Activated CD8-positive, alpha-beta memory T cell treated with anti-CD3 and anti-CD28 coated beads for 36 hours (primary cell): ENCODE results near the gene TRIM9. TPM values are rescaled to one million over a fixed set of nuclear protein-coding genes. Genes with fewer than 3 reads are reported as not detected.
"Not testable (repeated sequence)": the region's sequence is repeated elsewhere in the genome, so short reads cannot be mapped to it uniquely, and the experiment has no call there.

ENCODE experiments used
- CTCF ChIA-PET: fragments of 350-600 bp; sonication (Branson Sonifier 250); formaldehyde crosslinking; loops from one replicate; lab custom pipeline; 2021; ENCODE audit warnings: antibody characterized with exemption; lab: Charles Lee
- POLR2A ChIA-PET: fragments of 350-600 bp; sonication (Branson Sonifier 250); formaldehyde crosslinking; loops from one replicate; lab custom pipeline; 2021; ENCODE audit warnings: antibody characterized with exemption; lab: Charles Lee
- total RNA-seq, 2 experiments: library from RNA; stranded (reverse); gene quantifications; one replicate each; pipeline ENCODE4 v1.2.3, GENCODE V29; 2021

Gene TRIM9
- total RNA-seq, 2 experiments from 2014 or later: 1.6 to 2.0 TPM

DNA sequence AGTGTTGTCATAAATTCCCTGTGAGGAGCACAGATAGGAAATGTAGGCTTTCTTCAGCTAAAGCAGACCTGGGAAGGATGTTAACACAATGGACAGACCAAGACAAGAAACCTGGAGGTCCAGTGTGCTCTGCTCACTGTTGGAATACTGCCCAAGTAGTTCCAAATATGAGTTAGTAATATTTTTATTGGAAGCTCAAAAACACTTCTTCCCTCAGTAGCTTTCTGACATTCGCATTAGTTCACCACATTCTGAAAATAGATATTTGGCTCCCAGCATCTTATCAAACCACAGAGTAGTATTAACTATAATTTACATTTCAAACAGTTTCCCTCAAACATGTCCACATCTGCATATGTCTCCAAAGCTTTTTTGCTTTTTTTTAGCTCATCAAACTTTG lies 75.8 kb downstream of the TRIM9 start:
- CTCF ChIA-PET: no interaction called here

DNA sequence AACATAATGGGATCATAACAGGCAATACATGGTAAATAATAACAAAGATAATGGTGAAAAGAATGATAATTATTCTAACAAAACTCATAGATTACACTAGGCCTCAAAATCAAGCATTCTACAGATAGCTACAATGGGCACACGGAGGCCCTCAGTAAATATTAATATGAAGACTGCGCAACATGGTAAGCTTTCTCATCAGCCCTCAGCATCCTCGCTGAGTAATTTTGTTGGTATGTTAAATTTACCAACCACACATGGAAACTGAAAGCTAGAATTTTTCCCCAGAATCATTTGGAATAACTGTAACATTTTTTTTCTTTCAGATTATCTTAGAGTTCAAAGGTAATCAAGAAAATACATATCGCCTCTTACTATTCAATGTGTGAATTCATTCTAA lies 76.4 kb downstream of the TRIM9 start:
- ChIA-PET CTCF (no interaction called here), POLR2A (no interaction called here)

More for the DNA sequence above, 75.8 kb downstream of the TRIM9 start:
- POLR2A ChIA-PET: no interaction called here

DNA sequence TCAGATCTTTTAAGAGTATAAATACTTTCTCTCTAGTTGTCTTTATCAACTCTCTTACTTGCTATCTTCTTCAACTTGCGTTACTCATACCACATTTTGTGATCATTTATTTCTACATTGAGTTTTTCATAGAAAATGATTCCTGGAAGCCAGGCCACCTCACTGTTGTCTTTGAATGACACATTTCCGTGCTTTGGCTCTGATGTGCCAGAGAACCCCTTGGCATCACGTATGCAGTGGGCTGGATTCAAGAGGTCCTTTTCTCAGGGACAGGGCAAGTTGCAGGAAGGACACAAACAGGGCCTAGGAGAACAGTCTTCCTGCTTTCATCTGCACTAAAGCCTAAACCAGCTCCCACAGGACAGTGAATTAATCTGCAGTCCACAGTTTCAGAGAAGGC lies 80.3 kb downstream of the TRIM9 start:
- POLR2A ChIA-PET: no interaction called here
- CTCF ChIA-PET: no interaction called here

DNA sequence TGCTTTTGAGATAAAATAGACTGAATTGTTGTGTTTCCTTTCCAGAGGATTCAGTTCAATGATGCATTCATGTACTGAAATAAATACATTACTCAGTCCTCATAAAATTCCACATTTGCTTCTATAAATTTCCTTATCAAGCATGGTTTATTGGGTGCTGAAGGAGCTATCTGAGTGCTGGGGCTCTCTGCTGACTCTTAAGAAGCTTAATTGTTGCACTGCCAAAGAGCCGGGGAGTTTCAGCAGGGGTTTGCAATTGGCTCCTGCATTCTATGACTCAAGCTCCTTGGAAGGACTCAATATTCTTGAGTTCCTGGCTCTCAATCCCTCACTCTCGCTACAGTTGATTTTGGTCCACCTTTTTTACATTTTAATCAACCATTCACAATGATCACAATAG lies 80.8 kb downstream of the TRIM9 start:
- ChIA-PET POLR2A (no interaction called here), CTCF (no interaction called here)

DNA sequence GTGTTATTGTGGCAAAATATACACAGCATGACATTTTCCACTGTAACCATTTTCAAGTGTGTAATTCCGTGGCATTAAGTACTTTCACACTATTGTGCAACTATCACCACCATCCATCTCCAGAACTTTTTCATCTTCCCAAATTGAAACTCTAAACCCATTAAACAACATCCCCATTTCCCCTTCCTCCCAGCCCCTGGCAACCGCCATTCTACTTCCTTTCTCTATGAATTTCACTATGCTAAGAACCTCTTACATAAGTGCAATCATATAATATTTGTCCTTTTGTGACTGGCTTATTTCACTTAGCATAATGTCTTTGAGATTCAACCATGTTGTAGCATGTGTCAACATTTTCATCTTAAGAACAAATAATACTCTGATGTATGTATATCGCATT lies 82.8 kb downstream of the TRIM9 start:
- ChIA-PET CTCF (no interaction called here), POLR2A (no interaction called here)

DNA sequence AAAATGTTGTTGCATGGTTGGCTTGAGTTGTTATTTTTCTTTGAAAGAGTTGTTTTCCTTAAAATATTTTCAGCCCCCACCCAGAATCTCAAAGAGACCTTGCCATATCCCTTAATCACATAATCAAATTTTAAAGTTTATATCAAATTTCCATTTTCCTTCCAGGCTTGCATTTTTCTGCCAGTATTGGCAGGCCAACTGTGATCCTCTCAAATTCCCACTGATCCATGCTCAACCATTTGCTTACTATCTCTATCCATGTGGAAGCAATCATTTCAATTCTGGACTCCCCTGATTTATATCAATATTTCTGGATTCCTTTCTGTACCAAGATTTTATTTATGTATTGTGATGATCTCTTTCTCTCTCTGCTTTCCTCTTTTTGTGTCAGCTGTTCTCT lies 86.5 kb downstream of the TRIM9 start:
- ChIA-PET CTCF (no interaction called here), POLR2A (no interaction called here)

DNA sequence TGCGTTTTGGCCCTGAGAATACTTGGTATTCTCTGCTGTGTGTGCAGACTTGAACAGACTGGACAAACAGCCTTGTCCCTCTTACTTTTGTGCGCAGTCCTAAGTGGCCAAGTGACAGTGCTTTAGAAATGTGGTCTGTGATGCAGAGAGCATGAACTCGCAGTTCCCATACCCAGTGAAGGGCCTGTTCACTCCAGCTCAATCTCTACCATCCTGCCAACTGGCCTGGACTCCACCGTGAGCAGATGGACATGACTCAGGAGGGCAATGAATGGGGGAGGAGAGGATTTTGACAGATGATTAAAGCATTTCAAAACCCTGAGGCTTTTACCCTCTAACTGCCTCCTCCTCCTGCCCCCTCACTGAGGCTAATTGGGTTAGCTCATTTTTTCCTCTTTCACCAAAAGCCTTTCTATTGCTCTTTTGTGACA lies 88.1 kb downstream of the TRIM9 start:
- ChIA-PET POLR2A (no interaction called here), CTCF (no interaction called here)

DNA sequence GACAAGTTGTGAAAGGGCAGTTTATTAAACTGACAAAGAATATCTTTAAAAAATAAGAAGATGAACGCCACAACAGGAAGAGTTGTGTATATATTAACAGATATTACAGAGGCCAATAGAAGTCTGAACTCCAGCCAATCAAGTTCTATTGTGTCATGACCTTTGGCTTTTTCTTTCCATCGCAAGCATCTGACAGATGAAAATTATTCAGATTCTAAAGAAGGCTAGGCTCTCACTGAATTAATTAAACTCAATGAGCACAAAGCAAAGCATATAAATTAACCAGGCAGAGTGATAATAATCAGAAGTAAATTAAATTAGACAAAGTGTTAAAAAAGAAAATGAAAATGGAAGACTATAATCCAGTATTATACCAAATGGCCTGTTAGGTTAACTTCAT lies 88.6 kb downstream of the TRIM9 start:
- ChIA-PET CTCF (no interaction called here), POLR2A (no interaction called here)

DNA sequence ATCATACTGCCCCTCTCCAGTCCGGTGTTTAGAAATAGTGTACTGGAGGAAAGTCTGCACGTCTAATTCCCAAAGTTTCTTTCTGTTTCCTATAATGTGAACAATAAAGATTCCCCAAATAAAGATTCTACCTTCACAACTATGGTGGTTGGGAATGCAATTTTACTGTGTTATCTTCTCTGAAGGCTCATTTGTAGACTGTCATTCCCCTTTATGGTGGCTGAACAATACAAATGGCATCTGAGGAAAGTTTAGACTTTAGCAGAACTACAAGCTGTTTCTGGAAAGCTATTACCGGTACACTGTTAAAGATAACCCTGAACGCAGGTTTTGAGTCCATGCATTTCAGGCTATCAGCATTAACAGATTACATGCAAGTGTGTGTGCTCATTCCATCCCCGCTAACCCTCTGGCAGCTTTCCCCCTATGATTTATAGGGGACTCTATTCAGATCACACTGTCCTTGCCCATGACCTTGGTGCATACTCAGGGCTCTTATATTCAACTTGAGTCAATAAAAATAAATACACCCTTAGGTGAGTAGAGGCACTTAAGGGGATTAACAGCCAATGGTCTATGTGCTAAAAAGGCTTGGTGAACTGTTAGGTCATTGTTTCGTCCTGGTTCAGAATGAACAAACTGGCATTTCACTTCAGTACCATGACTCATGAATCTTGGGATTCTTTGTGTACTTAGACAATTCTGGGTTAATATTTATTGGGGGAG lies 89.9 kb downstream of the TRIM9 start:
- POLR2A ChIA-PET: no interaction called here

DNA sequence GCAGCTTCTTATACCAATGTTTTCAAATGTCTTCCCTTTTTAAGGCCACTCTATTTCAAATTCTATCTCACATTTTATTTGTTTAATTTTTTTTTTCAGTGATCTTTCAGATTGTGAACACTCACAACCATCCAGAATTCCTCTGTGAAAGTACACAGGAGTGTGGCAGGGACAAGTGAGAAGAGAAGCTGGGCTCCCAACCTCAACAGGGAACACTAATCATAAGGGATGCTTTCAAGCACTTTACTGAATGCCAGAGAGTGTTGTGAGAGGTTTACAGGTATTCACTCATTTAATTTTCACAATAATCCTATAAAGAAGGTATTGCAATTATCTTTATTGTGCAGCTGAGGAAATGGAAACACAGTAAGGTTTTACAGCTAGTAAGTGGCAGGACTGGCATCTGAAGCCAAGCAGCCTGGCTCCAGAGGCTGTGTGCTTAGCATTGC lies 90.5 kb downstream of the TRIM9 start:
- ChIA-PET POLR2A (no interaction called here), CTCF (no interaction called here)

More for the DNA sequence above, 89.9 kb downstream of the TRIM9 start:
- CTCF ChIA-PET: no interaction called here

DNA sequence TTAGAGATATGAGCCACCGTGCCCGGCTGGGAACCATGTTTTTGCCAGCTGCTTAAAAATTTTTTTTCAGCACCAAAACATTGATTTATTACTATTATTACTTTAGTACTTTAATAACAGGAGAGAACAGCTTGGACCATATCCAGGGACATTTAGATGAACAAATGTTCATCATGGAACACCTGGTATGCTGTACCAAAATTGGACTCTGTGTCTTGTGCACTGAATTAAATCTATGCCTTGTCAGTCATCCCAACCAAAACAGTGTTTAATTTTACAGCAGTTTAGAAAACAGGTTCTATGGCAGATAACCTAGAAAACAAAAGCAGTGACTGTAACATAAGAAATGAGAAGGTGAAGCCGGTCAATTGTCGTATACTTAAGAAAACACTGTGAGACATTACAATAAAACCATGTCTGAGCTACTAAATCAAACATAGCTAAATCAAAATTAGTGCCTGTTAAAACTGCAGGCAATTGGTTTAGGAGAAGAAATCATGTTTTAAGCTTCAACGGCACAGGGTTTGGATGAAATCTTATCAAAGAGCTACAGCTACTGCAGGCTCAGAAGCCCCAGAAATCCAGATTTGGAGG lies 92.4 kb downstream of the TRIM9 start:
- ChIA-PET POLR2A (no interaction called here), CTCF (interaction anchor here (0.6 kb wide), 1 partner anchor 638 kb away, joined by 3 read pairs; no protein-coding TSS in a partner anchor)

DNA sequence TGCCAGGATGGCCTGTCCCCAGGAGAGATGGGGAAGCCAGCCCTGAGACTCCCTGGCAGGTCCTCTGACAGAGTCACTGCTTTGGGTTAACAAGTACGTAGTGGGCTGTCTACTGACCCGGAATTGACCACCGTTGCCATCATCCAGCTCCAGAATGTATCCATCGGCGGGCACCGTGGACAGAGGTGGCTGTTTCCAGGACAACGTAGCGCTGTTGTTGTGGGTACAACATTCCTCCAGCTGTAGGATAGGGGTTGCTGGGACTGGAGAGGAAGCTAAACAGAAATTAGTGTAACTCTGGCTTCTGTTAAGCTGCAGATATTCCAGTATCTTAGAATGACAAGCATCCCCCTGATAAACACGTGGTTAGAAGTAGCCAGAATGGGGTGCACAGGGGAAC lies 94.3 kb downstream of the TRIM9 start:
- CTCF ChIA-PET: no interaction called here

DNA sequence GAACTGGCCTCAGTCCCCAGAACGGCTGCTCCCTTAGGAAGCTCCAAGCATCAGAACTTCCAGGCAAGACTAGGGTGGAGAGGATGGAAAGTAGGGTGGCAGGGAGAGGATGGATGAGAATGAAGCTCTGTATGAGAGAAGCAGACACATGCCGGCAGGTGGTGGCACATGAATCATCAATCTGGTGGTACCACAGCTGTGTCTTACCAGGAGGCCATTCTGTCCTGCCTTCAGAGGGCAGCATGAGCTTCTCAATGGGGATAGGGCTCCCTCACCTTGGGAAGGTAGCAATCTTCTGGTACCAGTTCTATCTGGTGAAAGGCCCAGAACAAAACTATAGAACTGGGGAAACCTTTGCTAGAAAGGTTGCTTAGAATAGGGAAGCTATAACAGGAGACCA lies 95.2 kb downstream of the TRIM9 start:
- ChIA-PET POLR2A (no interaction called here), CTCF (no interaction called here)

More for the DNA sequence above, 94.3 kb downstream of the TRIM9 start:
- POLR2A ChIA-PET: no interaction called here

DNA sequence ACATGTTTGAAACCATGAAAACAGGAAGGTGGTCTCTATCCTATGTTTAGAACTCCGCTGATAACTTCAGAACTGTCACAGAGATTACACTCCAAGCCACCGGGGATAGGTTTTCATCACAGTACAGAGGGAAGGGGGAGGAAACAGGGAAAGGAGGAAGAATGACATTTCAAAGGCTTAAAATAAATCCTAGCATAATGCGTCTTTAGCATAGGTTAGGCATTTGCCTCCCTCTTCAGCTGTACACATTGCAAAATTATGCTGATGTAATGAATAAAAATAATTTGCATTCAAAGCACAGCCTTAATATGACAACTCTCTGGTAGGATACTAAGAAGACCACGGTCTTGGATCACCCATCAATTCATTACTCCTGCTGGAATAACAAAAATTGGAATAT lies 96.3 kb downstream of the TRIM9 start:
- ChIA-PET POLR2A (no interaction called here), CTCF (no interaction called here)

DNA sequence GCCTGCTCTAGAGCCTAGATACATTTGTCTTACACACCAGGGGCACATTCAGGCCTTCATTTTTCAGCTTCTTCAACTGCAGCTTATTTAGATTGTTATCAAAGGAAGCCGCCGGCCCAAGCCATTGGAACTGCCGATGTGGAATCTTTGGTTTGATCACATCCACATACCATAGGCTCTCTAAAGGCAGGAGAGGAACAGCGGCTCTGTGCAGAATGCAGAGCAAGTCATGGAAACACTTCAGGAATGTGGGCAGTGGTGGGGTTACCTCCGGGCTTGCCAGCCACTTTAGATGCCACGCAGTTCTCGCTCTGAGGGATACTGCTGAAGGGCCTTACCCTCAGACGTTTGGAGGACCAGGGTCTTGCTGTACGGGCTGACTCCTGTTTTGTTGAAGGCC lies 97.2 kb downstream of the TRIM9 start:
- ChIA-PET POLR2A (no interaction called here), CTCF (no interaction called here)

DNA sequence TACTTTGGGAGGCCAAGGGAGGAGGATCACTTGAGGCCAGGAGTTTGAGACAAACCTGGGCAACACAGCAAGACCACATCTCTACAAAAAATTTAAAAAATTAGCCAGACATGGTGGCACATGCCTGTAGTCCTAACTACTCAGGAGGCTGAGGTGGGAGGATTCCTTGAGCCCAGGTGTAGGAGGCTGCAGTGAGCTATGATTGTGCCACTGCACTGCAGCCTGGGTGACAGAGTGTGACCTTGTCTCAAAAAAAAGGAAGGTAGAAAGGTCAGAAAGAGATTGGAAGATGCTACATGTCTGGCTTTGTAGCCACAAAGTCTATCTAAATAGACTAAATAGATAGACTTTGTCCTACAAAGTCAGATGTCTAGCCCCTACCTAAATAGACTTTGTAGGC lies 100.7 kb downstream of the TRIM9 start:
- POLR2A ChIA-PET, CTCF ChIA-PET: not testable (repeated sequence)

DNA sequence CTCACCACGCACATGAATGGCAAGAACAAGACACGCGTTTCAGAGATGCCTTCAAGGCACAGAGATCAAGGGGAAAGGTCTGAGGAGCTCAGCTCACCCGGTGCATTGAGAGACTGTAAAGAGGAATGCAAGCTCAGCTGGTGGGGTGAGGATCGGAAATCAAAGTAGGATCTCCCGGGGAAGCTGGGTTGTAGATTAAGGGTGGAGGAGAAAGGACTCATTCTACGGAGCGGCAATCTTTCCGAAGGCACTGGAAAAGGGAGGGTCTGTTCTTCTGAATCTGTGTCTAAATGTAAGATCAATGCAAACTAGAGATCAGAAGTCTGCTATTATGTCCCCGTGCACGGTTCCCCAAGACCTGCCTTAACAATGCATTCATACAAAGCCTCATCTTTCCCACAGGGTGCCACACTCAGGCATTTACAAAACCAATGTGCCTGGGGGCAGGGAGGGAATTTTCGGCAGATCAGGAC lies 109.0 kb downstream of the TRIM9 start:
- CTCF ChIA-PET: no interaction called here

DNA sequence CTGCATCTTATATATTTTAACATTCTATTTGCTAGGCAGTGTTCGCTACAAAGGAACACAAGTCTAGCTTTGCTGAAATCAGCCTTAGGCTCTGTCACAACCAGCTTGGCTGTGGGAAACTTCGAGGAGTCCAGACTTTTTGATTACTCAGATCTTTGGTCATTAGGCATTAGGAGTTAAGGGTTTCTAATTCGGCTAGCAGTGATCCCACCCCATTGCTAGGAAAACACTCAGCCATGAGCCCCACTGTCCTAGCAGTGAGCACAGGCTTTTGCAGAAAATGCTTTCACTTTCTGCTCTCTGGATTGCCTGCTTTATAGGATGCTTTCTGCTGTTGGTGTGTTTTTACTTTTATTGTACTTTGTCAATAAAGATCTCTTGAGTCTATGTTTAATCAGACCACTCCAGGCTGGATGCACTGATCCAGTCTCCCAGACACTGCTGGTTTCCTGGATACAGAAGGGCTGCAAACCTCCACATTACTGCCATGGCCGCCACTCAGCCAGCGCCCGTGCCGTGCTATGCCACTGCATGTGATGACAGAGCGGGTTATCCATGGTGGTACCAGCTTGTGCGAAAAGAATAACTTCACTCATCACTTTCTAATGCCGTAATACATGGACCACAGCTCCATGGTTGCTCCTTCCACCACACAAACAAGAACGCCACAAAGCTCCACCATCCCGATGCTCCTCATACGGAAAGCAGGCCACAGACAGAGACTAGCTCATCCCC lies 109.6 kb downstream of the TRIM9 start:
- POLR2A ChIA-PET: no interaction called here
- CTCF ChIA-PET: no interaction called here

More for the DNA sequence above, 109.0 kb downstream of the TRIM9 start:
- POLR2A ChIA-PET: no interaction called here

DNA sequence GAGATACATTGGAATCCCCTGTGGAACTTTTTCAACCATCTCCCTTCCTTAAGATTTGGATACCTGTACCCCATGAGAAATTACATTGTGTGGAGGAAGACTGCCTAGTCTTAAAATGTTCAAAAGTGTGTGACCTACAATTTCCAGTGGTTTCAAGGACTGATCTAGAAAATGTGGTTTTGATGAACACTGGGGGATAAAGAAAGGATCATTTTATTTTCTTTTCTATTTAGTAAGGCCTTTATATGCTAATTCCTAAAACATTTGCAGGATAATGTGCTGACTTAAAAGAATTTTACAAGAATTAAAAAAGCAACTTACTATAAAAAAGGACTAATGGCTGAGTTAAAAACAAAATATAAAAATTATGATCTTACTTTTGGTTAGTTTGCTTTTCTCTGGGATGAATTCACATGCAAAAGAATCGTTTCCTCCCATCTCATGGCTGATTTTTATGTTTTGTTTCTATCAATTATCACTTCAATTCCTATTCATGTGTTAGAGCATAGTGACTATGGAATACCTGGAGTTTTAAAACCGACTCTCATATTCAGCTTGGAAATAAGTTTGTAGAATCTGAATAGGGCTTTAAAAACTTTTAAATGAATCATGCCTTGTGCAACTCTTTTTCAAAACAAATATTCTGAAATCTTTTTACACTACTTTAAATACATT lies 110.7 kb downstream of the TRIM9 start:
- ChIA-PET CTCF (no interaction called here), POLR2A (no interaction called here)
